Lower lobe of right lung (tissue), 2 donors: ENCODE results near the gene HTRA1. TPM values are rescaled to one million over a fixed set of nuclear protein-coding genes. Genes with fewer than 3 reads are reported as not detected.

Experiments used
- ATAC-seq, 2 donors: fragments of 200-7000 bp; cut with Tn5 transposase; one replicate each; pipeline ENCODE4 v1.9.1; 2020 to 2022; ENCODE audit warnings: mild to moderate bottlenecking in 2 of 2, moderate library complexity in 2 of 2
- DNase-seq: peaks from one replicate; pipeline ENCODE4 v3.0.0-alpha.2; 2020
- H3K27ac ChIP-seq: fragments of 200-600 bp; one replicate; pipeline ENCODE4 v1.8.0; 2022
- H3K27me3 ChIP-seq: fragments of 200-600 bp; one replicate; pipeline ENCODE4 v1.8.0; 2022; ENCODE audit warnings: low read depth
- H3K36me3 ChIP-seq: fragments of 200-600 bp; one replicate; pipeline ENCODE4 v1.8.0; 2022; ENCODE audit warnings: mild to moderate bottlenecking
- H3K4me1 ChIP-seq: fragments of 200-600 bp; one replicate; pipeline ENCODE4 v1.8.0; 2022
- H3K4me3 ChIP-seq: fragments of 200-600 bp; one replicate; pipeline ENCODE4 v1.8.0; 2022; ENCODE audit warnings: mild to moderate bottlenecking
- H3K9me3 ChIP-seq: fragments of 200-600 bp; one replicate; pipeline ENCODE4 v1.8.0; 2022
- intact Hi-C: fragments of 100-400 bp; cut with DNase I; formaldehyde crosslinking; loops from one replicate; pipeline ENCODE4 v1.11.0; 2022
- total RNA-seq: library from RNA; stranded (reverse); fragmentation: NEBNext Ultra II Directional; extraction: Animal tissue kit (Norgen Biotek cat#: 25700); gene quantifications from one replicate; pipeline ENCODE4 v1.2.1, GENCODE V29; 2021
- TF ChIP-seq, protein P1 (sequence below): fragments of 200-600 bp; IDR thresholded peaks from one replicate; pipeline ENCODE4 v1.8.0; 2022; ENCODE audit warnings: antibody characterized with exemption, mild to moderate bottlenecking
- donor health status: DM: no; HTN: yes; CAD: no; lungs with severe emphysema.

HTRA1 gene
- total RNA-seq, 1 donor from 2014 or later = 45.3 TPM

DNA sequence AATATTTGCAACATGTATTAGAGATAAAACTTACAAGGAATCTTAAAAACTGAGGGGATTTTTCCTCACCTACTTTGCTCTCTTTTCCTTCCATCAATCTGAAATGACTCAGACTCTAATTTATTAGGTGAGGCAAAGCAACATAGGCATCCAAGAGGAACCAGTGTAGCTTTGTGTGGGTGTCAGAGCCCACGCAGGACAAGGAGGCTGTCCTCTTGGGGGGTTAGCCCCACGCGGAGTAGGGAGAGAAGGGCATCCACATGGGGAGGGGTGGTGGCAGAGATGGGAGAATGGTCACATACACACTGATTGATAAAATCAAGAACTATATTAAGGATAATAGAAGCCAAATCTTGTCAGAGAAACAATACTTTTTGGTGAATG, 40.7 kb upstream of the HTRA1 start:
- ATAC-seq = no peak
- Histone ChIP-seq H3K36me3 (peaks cover 31% of the 10 kb centered on the region), H3K4me3 (no peak overlapping the region), H3K9me3 (no peaks in the 10 kb centered on the region), H3K27me3 (no peaks in the 10 kb centered on the region), H3K4me1 (peaks cover 42% of the 10 kb centered on the region), H3K27ac (no peak overlapping the region)
- TF ChIP-seq, protein P1, sequence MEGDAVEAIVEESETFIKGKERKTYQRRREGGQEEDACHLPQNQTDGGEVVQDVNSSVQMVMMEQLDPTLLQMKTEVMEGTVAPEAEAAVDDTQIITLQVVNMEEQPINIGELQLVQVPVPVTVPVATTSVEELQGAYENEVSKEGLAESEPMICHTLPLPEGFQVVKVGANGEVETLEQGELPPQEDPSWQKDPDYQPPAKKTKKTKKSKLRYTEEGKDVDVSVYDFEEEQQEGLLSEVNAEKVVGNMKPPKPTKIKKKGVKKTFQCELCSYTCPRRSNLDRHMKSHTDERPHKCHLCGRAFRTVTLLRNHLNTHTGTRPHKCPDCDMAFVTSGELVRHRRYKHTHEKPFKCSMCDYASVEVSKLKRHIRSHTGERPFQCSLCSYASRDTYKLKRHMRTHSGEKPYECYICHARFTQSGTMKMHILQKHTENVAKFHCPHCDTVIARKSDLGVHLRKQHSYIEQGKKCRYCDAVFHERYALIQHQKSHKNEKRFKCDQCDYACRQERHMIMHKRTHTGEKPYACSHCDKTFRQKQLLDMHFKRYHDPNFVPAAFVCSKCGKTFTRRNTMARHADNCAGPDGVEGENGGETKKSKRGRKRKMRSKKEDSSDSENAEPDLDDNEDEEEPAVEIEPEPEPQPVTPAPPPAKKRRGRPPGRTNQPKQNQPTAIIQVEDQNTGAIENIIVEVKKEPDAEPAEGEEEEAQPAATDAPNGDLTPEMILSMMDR = no peak
- intact Hi-C loops = no loop called here
- DNase-seq = no peak

DNA sequence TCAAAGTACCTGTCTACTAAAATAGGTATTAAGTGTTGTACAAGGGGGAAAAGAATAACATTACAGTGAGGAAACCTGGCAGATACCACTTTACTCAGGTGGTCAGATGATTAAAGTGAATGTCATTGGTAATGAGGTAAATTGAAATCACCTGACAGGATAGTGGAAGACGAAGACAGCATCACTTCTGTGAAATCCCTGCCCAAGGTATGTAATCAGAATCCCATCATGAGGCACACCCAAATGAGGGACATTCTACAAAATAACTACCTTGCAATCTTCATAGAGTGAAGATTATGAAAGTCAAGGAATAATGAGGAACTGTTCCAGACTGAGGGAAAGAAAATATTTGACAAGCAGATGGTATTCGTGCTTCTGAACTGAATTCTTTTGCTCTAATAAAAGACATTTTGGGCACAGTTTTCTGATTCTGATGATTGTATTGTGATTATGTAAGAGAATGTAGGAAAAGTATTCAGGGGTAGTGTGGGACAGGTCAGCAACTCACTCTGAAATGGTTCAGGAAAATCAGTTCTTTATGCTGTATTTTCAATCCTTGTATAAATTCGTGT, 40.2 kb upstream of the HTRA1 start:
- no peak for DNase-seq
- no peak for ATAC-seq
- intact Hi-C loops = no loop called here
- Histone ChIP-seq H3K9me3 (no peaks in the 10 kb centered on the region), H3K27ac (no peak overlapping the region), H3K36me3 (peaks cover 30% of the 10 kb centered on the region), H3K4me1 (peaks cover 41% of the 10 kb centered on the region), H3K27me3 (no peaks in the 10 kb centered on the region), H3K4me3 (no peak overlapping the region)
- TF ChIP-seq, protein P1 = no peak

DNA sequence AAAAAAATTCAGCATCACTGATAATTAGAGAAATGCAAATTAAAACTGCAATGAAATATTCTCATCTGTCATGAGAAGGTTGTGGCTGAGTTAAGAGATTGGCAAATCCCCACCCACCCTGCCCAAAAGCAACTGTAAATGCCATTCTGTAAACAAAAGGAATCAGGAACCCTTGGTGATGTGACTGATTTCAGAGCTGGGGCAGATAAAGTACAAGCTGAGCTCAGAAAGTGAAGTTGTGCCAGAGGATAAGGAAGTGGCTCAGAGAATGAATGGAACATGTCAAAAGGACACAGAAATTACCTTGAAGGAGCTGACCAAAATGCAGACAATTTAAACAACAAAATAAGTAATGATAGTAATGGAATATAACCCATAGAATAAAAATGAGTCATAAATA, 39.6 kb upstream of the HTRA1 start:
- ATAC-seq (no peak), DNase-seq (no peak)
- Histone ChIP-seq H3K36me3 (peaks cover 24% of the 10 kb centered on the region), H3K4me1 (peaks cover 34% of the 10 kb centered on the region), H3K9me3 (no peaks in the 10 kb centered on the region), H3K4me3 (no peak overlapping the region), H3K27ac (no peak overlapping the region), H3K27me3 (no peaks in the 10 kb centered on the region)
- intact Hi-C loops = no loop called here
- TF ChIP-seq, protein P1 = no peak

DNA sequence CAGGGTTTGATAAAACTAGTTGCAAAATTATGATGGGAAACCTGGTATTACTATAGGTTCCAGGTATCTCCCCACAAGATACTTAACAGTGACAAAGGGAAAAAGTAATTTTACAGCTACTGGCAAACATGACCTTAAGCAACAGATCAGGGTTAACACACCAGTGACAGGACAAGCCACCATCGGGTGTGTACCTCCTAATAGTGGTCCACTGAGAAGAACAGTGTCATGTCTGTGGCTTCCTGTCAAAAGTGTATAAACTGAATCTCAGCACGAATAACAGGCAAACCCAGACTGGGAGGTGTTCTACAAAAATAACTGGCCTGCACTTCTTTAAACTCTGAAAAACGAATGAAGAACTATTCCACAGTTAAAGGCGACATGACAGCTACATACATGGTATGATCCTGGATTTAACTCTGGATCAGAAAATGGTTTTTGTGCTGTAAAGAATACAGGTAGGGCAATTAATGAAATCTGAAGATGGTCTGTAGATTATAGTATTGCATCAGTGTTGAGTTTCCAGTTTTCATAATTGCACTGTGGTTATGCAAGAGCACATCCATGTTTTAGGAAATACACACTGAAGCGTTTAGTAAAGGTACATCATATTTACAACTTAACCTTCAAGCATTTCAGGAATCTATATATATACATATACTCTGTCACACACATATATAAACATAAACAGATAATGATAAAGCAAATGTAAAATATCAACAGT, 38.9 kb upstream of the HTRA1 start:
- intact Hi-C loops = no loop called here
- Histone ChIP-seq H3K27ac (no peak overlapping the region), H3K36me3 (peaks cover 30% of the 10 kb centered on the region), H3K4me1 (peaks cover 33% of the 10 kb centered on the region), H3K9me3 (no peaks in the 10 kb centered on the region), H3K4me3 (no peak overlapping the region), H3K27me3 (no peaks in the 10 kb centered on the region)
- DNase-seq (no peak), ATAC-seq (peak in 1 of 2 donors; percentile 49)
- TF ChIP-seq, protein P1 = no peak

DNA sequence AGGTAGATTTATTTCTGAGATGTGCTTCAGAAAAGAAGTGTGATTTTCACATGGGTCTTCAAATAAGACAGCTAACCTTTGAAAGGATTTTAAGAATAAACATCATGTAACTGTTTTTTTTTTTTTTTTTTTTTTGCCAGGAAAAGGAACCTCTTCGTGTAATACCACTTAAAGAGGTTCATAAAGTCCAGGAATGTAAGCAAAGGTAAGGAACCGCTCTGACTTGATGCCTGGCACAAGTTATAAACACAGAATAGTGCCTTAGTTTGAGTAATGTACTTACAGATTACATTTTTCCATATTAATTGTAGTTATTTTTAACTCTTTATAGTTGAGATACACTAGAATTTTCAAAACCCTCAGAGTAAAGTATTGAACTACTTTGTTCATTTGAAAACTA, 37.3 kb upstream of the HTRA1 start:
- H3K36me3 ChIP-seq = peaks cover 32% of the 10 kb centered on the region
- H3K4me1 ChIP-seq = peaks cover 33% of the 10 kb centered on the region
- ATAC-seq (peak in 1 of 2 donors; percentile 64), DNase-seq (no peak)
- H3K27me3 ChIP-seq = no peaks in the 10 kb centered on the region
- no peaks in the 10 kb centered on the region for H3K9me3 ChIP-seq
- no peak overlapping the region for H3K27ac ChIP-seq
- TF ChIP-seq, protein P1 = no peak
- H3K4me3 ChIP-seq = no peak overlapping the region
- intact Hi-C loops = no loop called here
